D721Med (cell line): ENCODE results near the gene RIBC2.
"Not testable (repeated sequence)": the region's sequence is repeated elsewhere in the genome, so short reads cannot be mapped to it uniquely, and the experiment has no call there.

Source experiments
- DNase-seq: peaks from one replicate; pipeline ENCODE4 v3.0.0; 2011; ENCODE audit warnings: low spot score; ENCODE audit not compliant: insufficient read length
- FAIRE-seq: peaks from 2 replicates; lab custom pipeline; 2011; peaks lifted over from hg19 to GRCh38; lab: Jason Lieb, UNC
- TF ChIP-seq, protein P1 (sequence below): IDR thresholded peaks from 2 replicates; pipeline ENCODE4 v1.5.1; 2012; ENCODE audit warnings: mild to moderate bottlenecking, control low read depth; ENCODE audit not compliant: insufficient read depth; ENCODE audit errors: missing control alignments

Gene RIBC2

DNA sequence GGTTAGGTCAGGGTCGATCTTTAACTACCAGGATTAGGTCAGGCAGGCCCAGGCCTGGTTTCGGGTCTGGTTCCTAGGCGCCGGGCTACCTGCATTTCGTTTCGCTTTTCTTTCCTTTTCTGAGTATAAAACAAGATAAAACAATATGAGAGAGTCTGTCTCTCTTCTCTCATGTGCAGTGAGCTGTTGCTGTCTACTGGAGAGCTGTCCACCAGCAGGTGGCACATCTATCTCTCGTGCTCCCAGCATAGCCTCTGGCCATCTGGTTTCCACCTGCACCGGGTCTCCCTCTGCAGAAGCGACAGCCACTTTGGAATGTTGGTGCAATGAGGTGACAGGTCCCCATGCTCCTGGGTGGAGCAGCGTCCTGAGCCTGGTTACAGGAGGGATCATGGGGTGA, 27.6 kb downstream of the RIBC2 start:
- DNase-seq (peak; percentile 25), FAIRE-seq (no peak)
- TF ChIP-seq, protein P1, sequence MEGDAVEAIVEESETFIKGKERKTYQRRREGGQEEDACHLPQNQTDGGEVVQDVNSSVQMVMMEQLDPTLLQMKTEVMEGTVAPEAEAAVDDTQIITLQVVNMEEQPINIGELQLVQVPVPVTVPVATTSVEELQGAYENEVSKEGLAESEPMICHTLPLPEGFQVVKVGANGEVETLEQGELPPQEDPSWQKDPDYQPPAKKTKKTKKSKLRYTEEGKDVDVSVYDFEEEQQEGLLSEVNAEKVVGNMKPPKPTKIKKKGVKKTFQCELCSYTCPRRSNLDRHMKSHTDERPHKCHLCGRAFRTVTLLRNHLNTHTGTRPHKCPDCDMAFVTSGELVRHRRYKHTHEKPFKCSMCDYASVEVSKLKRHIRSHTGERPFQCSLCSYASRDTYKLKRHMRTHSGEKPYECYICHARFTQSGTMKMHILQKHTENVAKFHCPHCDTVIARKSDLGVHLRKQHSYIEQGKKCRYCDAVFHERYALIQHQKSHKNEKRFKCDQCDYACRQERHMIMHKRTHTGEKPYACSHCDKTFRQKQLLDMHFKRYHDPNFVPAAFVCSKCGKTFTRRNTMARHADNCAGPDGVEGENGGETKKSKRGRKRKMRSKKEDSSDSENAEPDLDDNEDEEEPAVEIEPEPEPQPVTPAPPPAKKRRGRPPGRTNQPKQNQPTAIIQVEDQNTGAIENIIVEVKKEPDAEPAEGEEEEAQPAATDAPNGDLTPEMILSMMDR: peak; percentile 81

GRCh38 chr22:45442116-45442515, 28.6 kb downstream of the RIBC2 start:
- no peak for DNase-seq
- TF ChIP-seq, protein P1: no peak
- no peak for FAIRE-seq

DNA sequence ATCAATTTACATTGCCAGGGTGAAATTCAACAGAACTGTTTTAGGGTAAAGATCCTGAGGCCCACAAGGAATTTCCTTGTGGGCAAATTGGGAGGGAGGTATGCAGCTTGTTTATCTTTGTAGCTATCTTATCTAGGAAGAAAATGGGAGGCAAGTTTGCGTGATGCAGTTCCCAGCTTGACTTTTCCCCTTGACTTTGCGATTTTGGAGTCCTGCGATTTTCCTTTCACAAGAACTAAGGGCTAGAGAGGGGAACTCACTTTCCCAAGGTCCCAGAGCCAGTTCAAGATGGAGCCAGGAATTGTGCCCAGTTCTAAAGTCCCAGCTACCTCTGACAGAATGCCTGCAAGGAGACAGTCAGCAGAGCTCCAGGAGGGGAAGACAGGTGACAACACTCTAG, 30.7 kb downstream of the RIBC2 start:
- DNase-seq: no peak
- TF ChIP-seq, protein P1: no peak
- no peak for FAIRE-seq

GRCh38 chr22:45445031-45445710, 31.7 kb downstream of the RIBC2 start:
- TF ChIP-seq, protein P1: no peak
- DNase-seq: no peak
- FAIRE-seq: no peak

GRCh38 chr22:45446216-45446615, 32.7 kb downstream of the RIBC2 start:
- TF ChIP-seq, protein P1: no peak
- DNase-seq (no peak), FAIRE-seq (no peak)

- not testable (repeated sequence) for DNase-seq, FAIRE-seq
Observed at GRCh38 chr22:45447596-45447995, 34.1 kb downstream of the RIBC2 start.

GRCh38 chr22:45448431-45448830, 34.9 kb downstream of the RIBC2 start:
- DNase-seq (no peak), FAIRE-seq (no peak)
- TF ChIP-seq, protein P1: no peak

DNA sequence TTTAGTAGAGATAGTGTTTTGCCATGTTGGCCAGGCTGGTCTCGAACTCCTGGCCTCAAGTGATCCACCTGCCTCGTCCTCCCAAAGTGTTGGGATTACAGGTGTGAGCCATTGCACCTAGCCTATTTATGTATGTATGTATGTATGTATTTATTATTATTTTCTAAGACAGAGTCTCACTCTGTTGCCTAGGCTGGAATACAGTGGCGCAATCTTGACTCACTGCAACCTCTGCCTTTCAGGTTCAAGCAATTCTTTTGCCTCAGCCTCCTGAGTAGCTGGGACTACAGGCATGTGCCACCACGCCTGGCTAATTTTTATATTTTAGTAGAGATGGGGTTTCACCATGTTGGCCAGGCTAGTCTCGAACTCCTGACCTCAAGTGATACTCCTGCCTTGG, 35.9 kb downstream of the RIBC2 start:
- not testable (repeated sequence) for FAIRE-seq, DNase-seq
